ENCODE data around the gene MAPKAP1. TPM values are rescaled to one million over a fixed set of nuclear protein-coding genes. Genes with fewer than 3 reads are reported as not detected.
"Not testable (repeated sequence)": the region's sequence is repeated elsewhere in the genome, so short reads cannot be mapped to it uniquely, and the experiment has no call there.

Gene MAPKAP1
- total RNA-seq, 2 donors from 2014 or later: 73.4 to 81.5 TPM

DNA sequence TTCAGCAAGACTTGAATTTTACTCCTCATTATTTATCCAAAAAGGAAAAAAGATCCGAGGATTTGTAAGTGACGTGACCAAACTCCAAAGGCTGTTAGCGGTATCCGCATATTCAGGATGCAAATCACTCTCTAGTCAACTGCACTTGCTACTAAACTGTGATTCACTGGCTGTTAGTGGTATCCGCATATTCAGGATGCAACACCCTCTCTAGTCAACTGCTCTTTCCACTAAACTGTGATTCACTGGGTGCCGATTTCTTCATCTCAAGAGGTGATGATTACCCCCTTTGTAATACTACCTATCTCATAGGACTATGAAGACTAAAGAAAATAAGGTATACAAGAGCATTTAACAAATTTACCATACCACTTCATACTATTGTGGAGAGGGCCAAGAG, 5.7 kb downstream of the MAPKAP1 start:
- no peak for ATAC-seq (ENCODE audit: insufficient number of reproducible peaks, low FRiP score, low read depth)
- Histone ChIP-seq H3K36me3 (no peaks in the 10 kb centered on the region), H3K4me1 (ENCODE audit: control insufficient read depth in 1 of 2, low read depth in 2 of 2) (peaks cover 9 to 14% of the 10 kb centered on the region in 2 donors), H3K4me3 (no peak overlapping the region), H3K9me3 (no peaks in the 10 kb centered on the region), H3K27me3 (replicated peaks; ENCODE audit: insufficient read depth) (no peaks in the 10 kb centered on the region), H3K27ac (no peak overlapping the region)
- TF ChIP-seq, protein P1, sequence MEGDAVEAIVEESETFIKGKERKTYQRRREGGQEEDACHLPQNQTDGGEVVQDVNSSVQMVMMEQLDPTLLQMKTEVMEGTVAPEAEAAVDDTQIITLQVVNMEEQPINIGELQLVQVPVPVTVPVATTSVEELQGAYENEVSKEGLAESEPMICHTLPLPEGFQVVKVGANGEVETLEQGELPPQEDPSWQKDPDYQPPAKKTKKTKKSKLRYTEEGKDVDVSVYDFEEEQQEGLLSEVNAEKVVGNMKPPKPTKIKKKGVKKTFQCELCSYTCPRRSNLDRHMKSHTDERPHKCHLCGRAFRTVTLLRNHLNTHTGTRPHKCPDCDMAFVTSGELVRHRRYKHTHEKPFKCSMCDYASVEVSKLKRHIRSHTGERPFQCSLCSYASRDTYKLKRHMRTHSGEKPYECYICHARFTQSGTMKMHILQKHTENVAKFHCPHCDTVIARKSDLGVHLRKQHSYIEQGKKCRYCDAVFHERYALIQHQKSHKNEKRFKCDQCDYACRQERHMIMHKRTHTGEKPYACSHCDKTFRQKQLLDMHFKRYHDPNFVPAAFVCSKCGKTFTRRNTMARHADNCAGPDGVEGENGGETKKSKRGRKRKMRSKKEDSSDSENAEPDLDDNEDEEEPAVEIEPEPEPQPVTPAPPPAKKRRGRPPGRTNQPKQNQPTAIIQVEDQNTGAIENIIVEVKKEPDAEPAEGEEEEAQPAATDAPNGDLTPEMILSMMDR (IDR thresholded peaks at IDR 0.05): no peak
- DNase-seq (ENCODE audit: low spot score): no peak

DNA sequence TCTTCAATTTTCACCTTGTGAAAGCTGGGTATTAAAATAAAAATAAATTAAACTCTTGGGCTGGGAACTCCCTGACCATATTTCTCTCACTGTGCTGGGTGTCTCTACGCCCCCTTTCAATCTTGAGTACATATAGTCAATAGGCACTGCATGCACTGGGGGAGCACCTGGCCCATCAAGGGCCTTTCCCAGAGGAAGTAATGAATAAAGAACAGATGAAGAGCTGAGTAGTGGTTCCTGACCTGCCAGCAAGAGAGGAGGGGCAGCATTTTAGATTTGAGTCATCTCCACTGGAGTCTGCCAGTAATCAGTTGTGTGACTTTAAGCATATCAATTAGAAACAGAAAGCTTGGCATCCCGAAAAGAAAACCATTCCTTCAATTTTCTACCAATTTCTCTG, 6.2 kb downstream of the MAPKAP1 start:
- Histone ChIP-seq H3K27ac (no peak overlapping the region), H3K27me3 (replicated peaks; ENCODE audit: insufficient read depth) (no peaks in the 10 kb centered on the region), H3K4me1 (ENCODE audit: control insufficient read depth in 1 of 2, low read depth in 2 of 2) (peaks cover 4 to 8% of the 10 kb centered on the region in 2 donors), H3K9me3 (no peaks in the 10 kb centered on the region), H3K4me3 (no peak overlapping the region), H3K36me3 (no peaks in the 10 kb centered on the region)
- DNase-seq (ENCODE audit: low spot score) (no peak), ATAC-seq (ENCODE audit: insufficient number of reproducible peaks, low FRiP score, low read depth) (no peak)
- TF ChIP-seq, protein P1 (IDR thresholded peaks at IDR 0.05): no peak

DNA sequence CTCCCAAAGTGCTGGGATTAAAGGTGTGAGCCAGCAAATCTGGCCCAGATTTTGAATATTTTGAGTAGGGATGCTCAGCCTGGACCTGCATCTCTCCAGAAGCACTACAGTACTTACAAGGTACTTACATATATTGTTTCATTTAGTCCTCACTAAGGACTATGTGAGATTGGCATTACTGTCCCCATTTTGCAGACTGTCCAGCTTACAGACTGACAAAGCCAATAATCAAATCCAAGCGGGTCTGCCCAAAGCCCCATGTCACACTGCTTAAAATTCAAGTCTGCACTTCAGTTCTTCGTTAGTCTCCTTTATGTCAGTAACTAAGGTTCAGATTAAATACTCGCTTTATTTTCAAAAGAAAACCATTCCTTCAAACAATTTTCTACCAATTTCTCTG, 7.1 kb downstream of the MAPKAP1 start:
- TF ChIP-seq, protein P1 (IDR thresholded peaks at IDR 0.05): no peak
- H3K27ac ChIP-seq: no peak overlapping the region
- H3K36me3 ChIP-seq: no peaks in the 10 kb centered on the region
- H3K9me3 ChIP-seq: no peaks in the 10 kb centered on the region
- no peak for ATAC-seq (ENCODE audit: insufficient number of reproducible peaks, low FRiP score, low read depth)
- H3K27me3 ChIP-seq (replicated peaks; ENCODE audit: insufficient read depth): no peaks in the 10 kb centered on the region
- no peak for DNase-seq (ENCODE audit: low spot score)
- H3K4me3 ChIP-seq: no peak overlapping the region
- H3K4me1 ChIP-seq (ENCODE audit: control insufficient read depth in 1 of 2, low read depth in 2 of 2): no peaks in the 10 kb centered on the region

DNA sequence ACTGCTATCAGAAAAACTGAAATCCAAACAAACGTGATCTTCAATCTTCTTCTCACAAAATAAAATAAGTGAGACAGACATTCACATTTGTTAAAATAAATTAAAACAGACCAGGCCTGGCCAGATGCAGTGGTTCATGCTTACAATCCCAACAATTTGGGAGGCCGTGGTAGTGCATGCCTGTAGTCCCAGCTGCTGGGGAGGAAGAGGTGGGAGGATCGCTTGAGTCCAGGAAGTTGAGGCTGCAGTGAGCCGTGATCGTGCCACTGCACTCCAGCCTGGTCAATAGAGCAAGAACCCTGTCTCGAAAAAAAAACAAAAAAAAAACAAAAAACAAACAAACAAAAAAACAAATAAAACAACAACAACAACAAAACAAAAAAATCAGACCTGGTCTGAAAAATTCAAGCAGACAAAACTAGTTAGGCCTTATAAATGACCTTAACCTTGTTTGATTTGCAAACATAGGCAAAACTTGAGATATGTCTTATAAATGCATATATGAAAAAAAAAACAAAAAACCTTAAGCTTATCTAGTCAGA, 10.8 kb downstream of the MAPKAP1 start:
- TF ChIP-seq, protein P1 (IDR thresholded peaks at IDR 0.05): no peak
- no peaks in the 10 kb centered on the region for H3K9me3 ChIP-seq
- ATAC-seq (ENCODE audit: insufficient number of reproducible peaks, low FRiP score, low read depth) (no peak), DNase-seq (ENCODE audit: low spot score) (no peak)
- no peaks in the 10 kb centered on the region for H3K36me3 ChIP-seq
- no peaks in the 10 kb centered on the region for H3K27me3 ChIP-seq (replicated peaks; ENCODE audit: insufficient read depth)
- H3K4me1 ChIP-seq (ENCODE audit: control insufficient read depth in 1 of 2, low read depth in 2 of 2): no peaks in the 10 kb centered on the region
- H3K4me3 ChIP-seq: no peak overlapping the region
- H3K27ac ChIP-seq: no peak overlapping the region

DNA sequence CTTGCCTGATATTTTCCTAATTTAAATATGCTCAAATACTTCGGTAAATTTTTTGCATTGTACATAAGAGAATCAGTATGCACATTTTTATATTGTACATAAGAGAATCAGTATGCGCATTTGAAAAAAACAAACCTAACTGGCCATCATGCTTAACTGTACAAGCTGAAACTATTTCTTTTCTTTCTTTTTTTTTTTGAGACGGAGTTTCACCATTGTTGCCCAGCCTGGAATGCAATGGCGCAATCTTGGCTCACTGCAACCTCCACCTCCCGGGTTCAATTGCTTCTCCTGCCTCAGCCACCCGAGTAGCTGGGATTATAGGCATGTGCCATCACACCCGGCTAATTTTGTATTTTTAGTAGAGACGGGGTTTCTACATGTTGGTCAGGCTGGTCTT, 11.5 kb downstream of the MAPKAP1 start:
- H3K36me3 ChIP-seq; H3K4me1 ChIP-seq (ENCODE audit: control insufficient read depth in 1 of 2, low read depth in 2 of 2); DNase-seq (ENCODE audit: low spot score); H3K27ac ChIP-seq; H3K4me3 ChIP-seq; H3K9me3 ChIP-seq; H3K27me3 ChIP-seq (replicated peaks; ENCODE audit: insufficient read depth); ATAC-seq (ENCODE audit: insufficient number of reproducible peaks, low FRiP score, low read depth): not testable (repeated sequence)

DNA sequence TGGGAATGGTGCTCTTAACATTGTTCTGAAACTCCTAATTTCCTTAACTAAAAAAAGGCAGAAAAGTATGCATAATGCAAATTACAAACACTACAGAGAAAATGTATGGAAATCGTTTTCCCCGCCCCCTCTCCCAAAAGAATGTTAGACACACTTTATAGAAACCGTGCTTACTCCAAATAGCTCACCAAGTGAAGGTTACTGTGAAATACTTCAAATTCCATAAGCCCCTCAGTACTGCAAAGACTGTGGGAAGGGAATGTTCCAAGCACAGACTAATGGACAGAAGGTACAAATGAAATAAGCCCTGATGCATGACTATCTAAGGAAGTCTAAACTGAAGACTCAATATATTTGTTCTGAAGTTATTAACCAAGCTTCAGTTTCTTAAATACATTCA, 12.5 kb downstream of the MAPKAP1 start:
- Histone ChIP-seq H3K4me3 (no peak overlapping the region), H3K9me3 (no peaks in the 10 kb centered on the region), H3K27me3 (replicated peaks; ENCODE audit: insufficient read depth) (no peaks in the 10 kb centered on the region), H3K27ac (no peak overlapping the region), H3K4me1 (ENCODE audit: control insufficient read depth in 1 of 2, low read depth in 2 of 2) (no peaks in the 10 kb centered on the region), H3K36me3 (no peaks in the 10 kb centered on the region)
- DNase-seq (ENCODE audit: low spot score): no peak
- TF ChIP-seq, protein P1 (IDR thresholded peaks at IDR 0.05): no peak
- no peak for ATAC-seq (ENCODE audit: insufficient number of reproducible peaks, low FRiP score, low read depth)

DNA sequence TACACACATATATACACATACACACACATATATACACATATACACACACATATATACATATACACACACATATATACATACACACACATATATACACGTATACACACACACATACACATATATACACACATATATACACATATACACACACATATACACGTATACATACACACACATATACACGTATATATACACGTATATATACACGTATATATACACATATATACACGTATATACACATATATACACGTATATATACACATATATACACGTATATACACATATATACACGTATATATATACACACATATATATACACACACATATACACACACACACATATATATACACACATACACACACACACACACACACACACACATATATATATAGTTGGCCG, 13.5 kb downstream of the MAPKAP1 start:
- not testable (repeated sequence) for H3K27me3 ChIP-seq (replicated peaks; ENCODE audit: insufficient read depth); H3K4me1 ChIP-seq (ENCODE audit: control insufficient read depth in 1 of 2, low read depth in 2 of 2); H3K27ac ChIP-seq; H3K36me3 ChIP-seq; ATAC-seq (ENCODE audit: insufficient number of reproducible peaks, low FRiP score, low read depth); H3K9me3 ChIP-seq; H3K4me3 ChIP-seq; DNase-seq (ENCODE audit: low spot score)

Data from thoracic aorta (tissue), 2 donors.